Stimulated activated CD4-positive, alpha-beta T cell treated with anti-CD3 and anti-CD28 coated beads, Interleukin-15, amount 100 ng/mL, for 1 hour (primary cell): ENCODE measurements around the gene TRPV3.
"Not testable (repeated sequence)": the region's sequence is repeated elsewhere in the genome, so short reads cannot be mapped to it uniquely, and the experiment has no call there.

Source experiments
- DNase-seq, 2 donors: peaks; one replicate each; pipeline ENCODE4 v3.0.0-alpha.2; 2020; ENCODE audit warnings: low read depth in 1 of 2, low spot score in 1 of 2

Gene TRPV3

DNA sequence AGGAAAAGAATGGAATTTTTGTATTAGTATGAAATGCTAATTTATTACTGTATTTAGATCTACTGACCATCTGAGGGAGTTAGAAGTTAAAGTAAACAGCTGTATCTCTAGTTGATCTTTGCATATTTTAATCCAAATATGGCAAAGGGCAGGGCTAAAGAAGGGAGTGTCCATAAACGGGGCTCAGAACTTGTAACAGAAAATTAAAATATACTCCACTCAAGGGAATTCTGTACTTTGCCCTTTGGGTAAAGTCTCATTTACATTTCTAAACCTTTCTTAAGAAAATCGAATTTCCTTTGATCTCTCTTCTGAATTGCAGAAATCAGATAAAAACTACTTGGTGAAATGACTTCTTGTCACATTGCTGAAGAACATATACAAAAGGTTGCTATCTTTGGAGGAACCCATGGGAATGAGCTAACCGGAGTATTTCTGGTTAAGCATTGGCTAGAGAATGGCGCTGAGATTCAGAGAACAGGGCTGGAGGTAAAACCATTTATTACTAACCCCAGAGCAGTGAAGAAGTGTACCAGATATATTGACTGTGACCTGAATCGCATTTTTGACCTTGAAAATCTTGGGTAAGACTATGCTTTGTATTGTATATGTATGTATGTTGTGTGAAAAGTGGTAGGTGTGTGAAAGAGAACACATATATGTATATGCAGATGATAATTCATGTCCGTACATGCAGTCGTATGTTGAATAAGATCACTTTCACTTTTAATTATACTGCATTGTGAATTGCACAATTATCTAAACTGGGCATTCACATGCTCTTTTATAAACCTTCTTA lies 81.6 kb downstream of the TRPV3 start, which contains the start of gene ASPA:
Gene ASPA, plus strand, starts transcription at position 186 of the 799 bp plus-strand sequence. Its CDS starts 163 bp downstream, at position 349.
- DNase-seq: no peak

DNA sequence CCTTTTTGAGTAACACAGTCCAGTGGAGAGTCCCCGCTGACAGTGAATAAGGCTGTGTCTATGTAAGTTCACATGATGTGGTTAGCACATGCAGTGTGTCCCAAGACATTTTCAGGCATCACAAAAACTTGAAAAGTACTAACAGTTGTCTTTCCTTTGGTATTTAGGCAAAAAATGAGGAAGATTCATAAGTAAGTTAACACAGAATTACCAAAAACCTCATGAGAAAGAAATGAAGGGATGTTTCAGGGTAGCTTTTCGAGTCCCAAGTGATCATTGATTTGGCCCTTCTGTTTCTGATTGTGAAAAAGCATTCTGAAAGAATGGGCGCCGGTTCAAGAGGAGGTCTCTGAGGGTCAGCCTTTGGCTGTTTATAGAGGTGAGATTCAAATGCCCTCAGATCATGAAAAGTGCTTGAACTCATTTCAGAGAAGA lies 82.3 kb downstream of the TRPV3 start:
- no peak for DNase-seq

- DNase-seq: no peak
Measured at GRCh38 chr17:3474212-3474611, 83.4 kb downstream of the TRPV3 start.

- no peak for DNase-seq
Measured at GRCh38 chr17:3472137-3472536, 85.5 kb downstream of the TRPV3 start.

DNA sequence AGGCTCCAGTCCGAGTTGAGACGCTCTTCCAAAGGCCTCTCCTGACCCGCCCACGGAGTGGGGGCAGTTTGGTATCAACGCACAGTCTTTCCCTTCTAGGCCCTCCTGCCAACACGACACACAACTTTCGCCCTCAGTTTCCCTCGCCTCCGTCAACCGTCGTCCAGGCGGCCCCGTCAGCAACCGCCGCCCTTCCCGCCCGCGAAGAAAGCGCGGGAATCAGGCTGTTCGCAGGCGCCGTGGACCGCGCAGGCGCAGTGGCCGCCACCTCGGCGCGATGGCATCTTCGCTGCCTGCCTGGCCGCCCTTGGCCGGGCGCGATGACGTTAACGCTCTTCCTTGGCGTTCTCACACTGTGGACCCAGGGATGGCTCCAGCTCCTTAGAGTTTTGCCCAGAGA lies 86.0 kb downstream of the TRPV3 start, which contains the start of gene SPATA22:
Gene SPATA22, minus strand, starts transcription at position 221 of the 400 bp plus-strand sequence. CDS start 2,494 bp downstream, outside the sequence.
- no peak for DNase-seq

DNA sequence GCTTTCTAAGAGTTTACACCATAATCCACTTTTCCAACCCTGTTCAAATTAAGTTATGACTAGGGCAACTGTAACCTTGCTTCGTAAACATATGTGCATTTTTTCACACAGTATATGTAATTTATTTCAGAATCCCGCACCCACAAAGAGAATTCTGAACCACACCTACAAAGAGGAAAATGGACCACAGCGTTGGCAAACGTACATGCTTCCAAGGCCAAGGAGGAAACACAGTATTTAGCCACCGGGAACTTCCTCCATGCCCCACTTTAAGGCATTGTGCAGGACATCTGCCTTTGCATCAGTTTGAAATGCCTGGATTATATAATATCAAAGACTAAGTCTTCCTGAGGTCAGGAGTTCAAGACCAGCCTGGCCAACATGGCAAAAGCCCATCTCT lies 88.1 kb downstream of the TRPV3 start:
- no peak for DNase-seq

- not testable (repeated sequence) for DNase-seq
Measured at GRCh38 chr17:3466355-3466754, 91.3 kb downstream of the TRPV3 start.
